Ovary (tissue), 3 donors: ENCODE measurements around the gene MZT2A.
"Not testable (repeated sequence)": the region's sequence is repeated elsewhere in the genome, so short reads cannot be mapped to it uniquely, and the experiment has no call there.

Experiments used
- EP300 ChIP-seq: sonication (generic); formaldehyde crosslinking; IDR thresholded peaks from one replicate; pipeline ENCODE4 v1.6.1; 2017; ENCODE audit warnings: antibody characterized with exemption
- POLR2A ChIP-seq: fragments of 450-650 bp; IDR thresholded peaks from one replicate; pipeline ENCODE4 v1.6.1; 2017; ENCODE audit warnings: antibody characterized with exemption, mild to moderate bottlenecking, moderate library complexity
- TF ChIP-seq, protein P1 (sequence below), 3 donors: fragments of 450-650 bp in 2 of 3; fragments of 200-600 bp in 1 of 3; IDR thresholded peaks; one replicate each; pipeline versions ENCODE4 v1.5.1 to v1.8.0; 2016 to 2022; ENCODE audit warnings: antibody characterized with exemption in 3 of 3, mild to moderate bottlenecking in 1 of 3
- donor health status: DM: no; HTN: no; CAD: no.

DNA sequence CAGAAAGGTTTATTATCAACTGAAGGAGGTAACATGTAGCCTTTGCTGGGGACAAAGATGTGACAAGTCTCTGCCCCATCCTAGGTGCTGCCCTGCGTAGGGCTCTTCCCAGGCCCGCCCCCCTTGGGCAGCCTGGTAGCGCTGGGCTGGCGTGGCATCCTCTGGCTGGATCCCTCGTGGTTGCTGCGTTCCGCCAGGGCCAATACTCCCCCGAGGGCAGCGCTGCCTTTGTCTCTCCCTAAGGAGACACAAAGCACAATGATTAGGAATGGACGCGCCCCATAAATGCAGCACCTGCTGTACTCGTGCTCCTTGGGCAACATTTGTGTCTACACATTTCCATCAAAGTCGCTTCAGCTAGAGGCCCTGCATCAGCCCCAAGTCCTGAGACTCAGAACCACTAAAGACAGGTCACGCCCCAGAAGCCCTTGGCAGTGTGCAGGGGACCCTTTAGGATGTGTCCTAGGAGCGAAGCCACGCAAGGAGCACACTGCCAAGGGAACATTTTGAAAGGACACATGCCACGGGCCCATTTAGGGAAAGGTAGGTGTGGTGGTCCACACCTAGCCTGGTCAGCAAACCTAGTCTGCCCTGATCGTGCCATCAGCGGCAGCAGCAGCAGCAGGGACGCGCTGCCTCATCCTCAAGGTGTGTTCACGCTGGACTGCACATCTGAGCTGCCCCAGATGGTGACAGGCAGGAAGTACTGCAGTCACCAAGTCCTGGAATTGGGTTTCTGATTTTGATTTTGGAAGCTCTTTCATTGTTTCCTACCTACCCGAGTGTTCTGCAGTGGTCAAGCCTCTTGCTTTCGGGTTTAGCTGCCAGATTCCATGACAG is 8.0 kb downstream of the MZT2A start:
- TF ChIP-seq, protein P1, sequence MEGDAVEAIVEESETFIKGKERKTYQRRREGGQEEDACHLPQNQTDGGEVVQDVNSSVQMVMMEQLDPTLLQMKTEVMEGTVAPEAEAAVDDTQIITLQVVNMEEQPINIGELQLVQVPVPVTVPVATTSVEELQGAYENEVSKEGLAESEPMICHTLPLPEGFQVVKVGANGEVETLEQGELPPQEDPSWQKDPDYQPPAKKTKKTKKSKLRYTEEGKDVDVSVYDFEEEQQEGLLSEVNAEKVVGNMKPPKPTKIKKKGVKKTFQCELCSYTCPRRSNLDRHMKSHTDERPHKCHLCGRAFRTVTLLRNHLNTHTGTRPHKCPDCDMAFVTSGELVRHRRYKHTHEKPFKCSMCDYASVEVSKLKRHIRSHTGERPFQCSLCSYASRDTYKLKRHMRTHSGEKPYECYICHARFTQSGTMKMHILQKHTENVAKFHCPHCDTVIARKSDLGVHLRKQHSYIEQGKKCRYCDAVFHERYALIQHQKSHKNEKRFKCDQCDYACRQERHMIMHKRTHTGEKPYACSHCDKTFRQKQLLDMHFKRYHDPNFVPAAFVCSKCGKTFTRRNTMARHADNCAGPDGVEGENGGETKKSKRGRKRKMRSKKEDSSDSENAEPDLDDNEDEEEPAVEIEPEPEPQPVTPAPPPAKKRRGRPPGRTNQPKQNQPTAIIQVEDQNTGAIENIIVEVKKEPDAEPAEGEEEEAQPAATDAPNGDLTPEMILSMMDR (IDR thresholded peaks at IDR 0.05) = not testable (repeated sequence)
- TF ChIP-seq EP300, POLR2A: not testable (repeated sequence)
